Breast epithelium (tissue), 3 donors: Measurements from ENCODE around the gene TMIGD1.

Experiments
- CTCF ChIP-seq, 3 donors: fragments of 450-650 bp; IDR thresholded peaks; one replicate each; pipeline ENCODE4 v1.5.1; 2016 to 2017; ENCODE audit warnings: antibody characterized with exemption in 3 of 3, mild to moderate bottlenecking in 3 of 3, moderate library complexity in 3 of 3
- POLR2AphosphoS5 ChIP-seq, 3 donors: sonication (generic); formaldehyde crosslinking; IDR thresholded peaks; one replicate each; pipeline ENCODE4 v1.6.1; 2017; ENCODE audit warnings: antibody characterized with exemption in 3 of 3

- no peak for TF ChIP-seq CTCF (IDR thresholded peaks at IDR 0.05)
- no peak for TF ChIP-seq POLR2AphosphoS5 (IDR thresholded peaks at IDR 0.05)
Observed at GRCh38 chr17:30382345-30382744, 48.5 kb upstream of the TMIGD1 start.
